ENCODE measurements around the gene HOXB5.

HOXB5 gene

GRCh38 chr17:48551596-48552465 lies 41.7 kb downstream of the HOXB5 start:
- no peak for DNase-seq

- no peak for DNase-seq
These were observed 42.4 kb downstream of the HOXB5 start for GRCh38 chr17:48551214-48551555.

DNA sequence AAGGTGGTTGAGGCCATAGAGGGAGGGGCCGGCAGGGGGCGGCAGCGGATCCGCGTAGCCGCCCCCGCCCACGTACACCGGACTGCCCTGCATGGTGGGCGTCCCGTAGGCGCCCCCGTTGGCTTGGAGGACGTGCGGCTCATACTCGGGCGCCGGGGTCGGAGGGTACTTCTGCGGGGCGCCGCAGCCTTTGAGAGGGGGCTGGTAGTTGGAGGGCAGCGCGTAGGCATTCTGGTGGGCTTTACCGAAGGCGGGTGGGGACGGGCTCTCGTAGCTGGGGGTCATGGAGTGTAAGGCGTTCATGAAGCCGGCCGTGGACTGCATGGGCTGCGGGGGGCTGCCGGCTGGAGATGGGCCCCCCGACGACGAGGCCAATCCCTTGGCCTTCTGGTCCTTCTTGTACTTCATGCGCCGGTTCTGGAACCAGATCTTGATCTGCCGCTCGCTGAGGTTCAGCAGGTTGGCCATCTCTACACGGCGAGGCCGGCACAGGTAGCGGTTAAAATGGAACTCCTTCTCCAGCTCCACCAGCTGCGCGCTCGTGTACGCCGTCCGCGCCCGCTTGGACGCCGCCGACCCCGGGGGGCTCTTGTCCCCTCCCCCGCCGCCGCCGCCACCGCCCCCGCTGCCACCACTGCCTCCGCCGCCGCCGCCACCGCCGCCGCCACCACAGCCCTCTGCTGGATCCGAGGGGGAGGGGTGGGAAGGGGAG lies 42.9 kb downstream of the HOXB5 start:
- no peak for DNase-seq

- no peak for DNase-seq
These were observed 43.6 kb downstream of the HOXB5 start for GRCh38 chr17:48549914-48550501.

DNA sequence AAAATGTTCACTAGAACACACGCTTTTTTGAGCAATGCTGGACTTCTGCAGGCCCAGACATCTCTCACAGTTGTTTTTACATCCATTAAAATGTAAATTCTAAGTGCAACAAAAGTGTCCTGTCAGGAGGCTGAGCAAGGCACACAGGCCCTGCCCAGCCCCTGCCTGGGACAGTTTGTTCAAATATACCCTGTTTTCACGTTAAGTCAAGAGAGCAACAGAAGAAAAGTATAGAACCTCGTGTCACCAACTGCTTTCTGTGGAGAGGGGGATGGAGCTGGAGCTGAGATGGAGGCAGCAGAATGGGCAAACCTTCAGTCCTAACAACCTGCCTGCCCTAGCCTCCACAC lies 44.3 kb downstream of the HOXB5 start:
- DNase-seq, result no peak

- no peak for DNase-seq
These were observed 44.9 kb downstream of the HOXB5 start for GRCh38 chr17:48548523-48549280.

DNA sequence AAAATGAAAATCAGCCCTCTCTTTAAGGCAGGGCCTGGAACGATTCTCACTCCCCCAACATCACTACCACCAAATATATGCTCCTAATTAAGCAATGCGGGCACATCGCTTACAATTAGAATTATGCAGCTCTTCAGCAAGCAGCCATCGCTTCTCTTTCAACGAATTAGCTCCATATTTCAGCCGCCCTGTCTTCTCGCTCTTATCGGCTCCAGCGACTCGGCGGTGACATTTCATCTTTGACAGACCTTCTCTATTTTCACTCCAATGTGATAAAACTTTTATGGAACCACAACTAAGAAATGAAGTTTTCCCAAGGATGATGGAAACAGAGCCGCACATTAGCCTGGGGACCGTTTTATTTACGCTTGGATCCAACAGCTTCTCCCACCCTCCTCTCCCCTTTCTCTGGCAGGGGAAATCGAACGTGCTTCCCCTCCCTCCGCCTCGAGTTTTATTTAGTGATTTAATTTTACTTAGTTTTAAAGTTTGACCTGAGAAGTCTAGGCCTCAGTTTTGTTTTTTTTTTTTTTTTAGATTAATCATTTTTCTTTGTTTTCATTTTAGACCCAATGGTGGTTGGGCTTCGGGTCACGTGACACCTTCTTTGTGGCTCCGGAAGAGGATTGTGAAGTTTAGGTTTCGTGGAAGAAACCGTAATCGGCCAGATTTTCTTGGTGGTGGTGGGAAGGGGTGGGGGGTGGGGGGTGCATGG lies 45.6 kb downstream of the HOXB5 start:
- DNase-seq, result no peak

DNA sequence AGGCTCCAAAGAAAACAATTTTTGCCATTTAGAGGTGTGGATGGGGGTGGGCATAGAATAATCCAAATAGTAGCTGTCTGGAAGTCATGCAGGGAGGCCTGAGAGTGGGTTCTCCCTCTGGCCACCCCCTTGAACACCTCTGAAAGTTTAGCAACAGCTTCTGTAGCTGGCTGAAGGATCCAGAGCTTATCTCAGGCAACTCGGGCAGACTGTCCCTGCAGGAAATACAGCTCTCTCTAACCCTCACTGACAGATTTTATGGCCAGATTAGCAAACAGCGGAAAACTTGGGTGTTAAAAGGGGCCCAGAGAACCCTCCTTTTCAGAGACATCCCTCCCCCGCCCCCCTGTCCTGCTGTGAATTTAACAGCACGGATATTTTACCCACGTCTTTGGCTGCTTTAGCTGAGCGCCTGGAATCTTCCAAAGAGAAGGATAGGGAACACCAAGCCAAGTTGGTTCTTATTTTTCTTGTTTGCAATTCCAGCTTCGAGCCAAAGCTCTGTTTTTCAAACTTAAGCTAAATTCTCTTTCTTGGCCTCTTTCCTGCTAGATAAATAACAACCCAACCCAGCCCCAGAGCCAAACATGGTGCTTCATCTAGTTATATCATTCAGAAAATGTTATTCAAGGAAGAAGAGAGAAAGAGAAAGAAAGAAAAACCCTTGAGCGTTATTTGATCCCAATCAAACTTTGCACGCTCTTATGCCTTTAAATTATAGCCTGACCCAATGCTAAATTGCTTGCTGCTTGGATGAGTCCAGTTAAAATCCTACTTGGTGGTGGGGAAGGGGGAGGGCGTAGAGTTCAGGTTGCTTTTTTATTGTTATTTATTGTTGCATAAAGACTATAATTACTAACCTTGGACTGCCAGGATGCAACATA lies 46.4 kb downstream of the HOXB5 start:
- DNase-seq, result no peak

GRCh38 chr17:48546137-48546923 lies 47.2 kb downstream of the HOXB5 start:
- no peak for DNase-seq

DNA sequence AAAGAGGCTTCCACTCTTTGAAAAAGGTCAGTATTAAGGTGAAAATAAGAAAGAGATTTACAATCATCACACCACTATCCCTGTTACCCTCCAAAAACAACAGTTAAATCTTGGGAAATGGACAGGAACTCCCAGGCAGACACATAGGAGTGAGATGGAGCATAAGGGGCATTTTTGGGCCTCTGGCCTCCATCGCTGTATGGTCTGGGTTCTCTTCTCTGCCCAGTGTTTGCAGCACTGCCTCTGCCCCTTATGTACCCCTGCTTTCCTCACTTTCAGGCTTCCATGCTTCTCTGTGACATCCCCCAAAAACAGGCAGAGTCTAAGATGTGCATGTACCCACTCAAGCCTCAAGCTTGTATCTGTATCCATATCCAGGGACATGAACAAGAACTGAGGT lies 48.0 kb downstream of the HOXB5 start:
- no peak for DNase-seq

GRCh38 chr17:48545022-48545375 lies 48.6 kb downstream of the HOXB5 start, which contains the start of gene HOXB2:
HOXB2 (minus strand) TSS chr17:48545109; CDS start chr17:48544911, 198 bp downstream.
- no peak for DNase-seq

DNA sequence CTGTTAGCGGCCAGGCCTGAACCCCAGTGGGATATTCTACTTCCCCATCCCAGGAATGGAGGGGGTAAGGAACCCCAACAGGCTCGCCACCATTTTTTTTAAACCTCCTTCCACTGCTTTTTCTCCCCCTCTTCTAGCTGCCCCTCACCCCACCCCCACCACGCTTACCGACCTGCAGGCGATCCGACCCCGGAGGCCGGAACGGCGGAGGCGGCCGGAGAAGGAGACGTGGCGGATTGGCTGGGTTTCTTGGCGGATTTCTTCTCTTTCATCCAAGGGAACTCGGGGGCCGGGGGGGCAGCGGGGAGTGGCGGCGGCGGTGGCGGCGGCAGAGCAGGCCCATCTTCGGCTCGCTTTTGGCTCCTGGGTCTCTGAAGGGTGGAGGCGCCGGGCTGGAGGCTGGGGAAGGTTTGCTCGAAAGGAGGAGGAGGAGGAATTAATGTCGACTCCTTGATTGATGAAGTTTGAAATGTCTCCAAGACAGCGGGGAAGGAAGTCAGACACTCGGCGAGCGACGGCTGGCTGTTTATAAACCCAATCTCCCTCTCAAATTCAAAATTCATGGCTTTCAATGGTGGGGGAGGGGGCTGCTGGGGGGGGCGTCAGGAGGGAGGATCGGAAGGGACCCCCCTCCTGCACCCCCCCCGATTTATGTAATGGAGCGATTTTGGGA lies 49.1 kb downstream of the HOXB5 start:
- no peak for DNase-seq

- no peak for DNase-seq
These were observed 49.7 kb downstream of the HOXB5 start for GRCh38 chr17:48543854-48544348.

GRCh38 chr17:48543107-48543853 lies 50.3 kb downstream of the HOXB5 start:
- no peak for DNase-seq

- DNase-seq, result no peak
These were observed 50.9 kb downstream of the HOXB5 start for GRCh38 chr17:48542698-48543106.

DNA sequence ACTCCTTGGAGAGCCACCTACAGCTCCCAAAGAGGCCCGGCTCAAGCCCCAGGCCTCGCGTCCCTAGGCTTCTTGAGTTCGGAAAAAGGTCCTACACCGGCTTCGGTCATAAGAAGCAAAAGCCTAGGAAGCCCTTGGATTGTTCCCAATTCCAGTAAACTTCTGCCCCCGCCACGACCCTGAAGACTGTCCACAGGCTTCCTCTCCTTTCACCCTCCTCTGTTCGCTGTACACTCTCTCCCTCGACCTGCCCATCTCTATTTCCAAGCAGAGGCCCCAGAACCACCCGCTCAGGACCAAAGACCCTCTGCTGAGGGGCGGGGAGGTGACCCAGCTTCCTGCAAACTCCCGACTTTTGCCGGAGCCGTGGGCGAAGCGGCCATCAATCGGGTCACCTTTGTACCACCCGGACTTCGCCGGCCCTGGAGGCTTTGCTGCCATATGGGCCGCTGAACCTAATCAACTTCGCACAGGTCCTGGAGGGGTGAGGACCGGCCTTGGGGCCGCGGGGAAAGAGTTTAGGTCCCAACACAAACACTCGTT lies 51.4 kb downstream of the HOXB5 start:
- DNase-seq, result no peak

DNA sequence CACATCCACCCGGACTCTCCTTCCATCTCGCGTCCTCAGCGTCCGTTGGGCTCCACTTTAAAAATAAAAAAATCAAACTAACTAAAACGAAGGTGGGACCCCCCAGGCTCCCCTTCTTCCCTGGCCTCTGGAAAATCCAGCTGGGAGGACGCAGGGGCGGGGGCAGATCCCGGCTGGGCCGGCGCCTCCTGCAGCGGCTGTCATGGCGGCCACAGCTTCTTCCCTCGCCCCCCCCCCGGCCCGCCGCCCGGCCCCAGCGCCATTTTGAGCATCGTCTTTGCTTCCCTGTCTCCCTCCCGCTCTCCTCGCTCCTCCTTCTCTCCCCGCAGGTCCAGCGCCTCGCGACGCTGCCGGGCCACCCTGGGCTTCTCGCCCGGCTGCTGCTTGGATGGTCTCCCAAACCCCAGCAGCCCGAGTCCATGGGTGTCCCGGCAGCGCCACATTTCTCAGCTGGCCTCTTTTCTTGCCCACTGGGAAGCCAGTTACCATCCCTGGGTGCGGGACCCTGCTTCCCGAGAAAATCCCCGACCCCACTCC lies 51.9 kb downstream of the HOXB5 start:
- no peak for DNase-seq
